A549 (cell line): Measurements from ENCODE around the gene IQCE. TPM values are rescaled to one million over a fixed set of nuclear protein-coding genes. Genes with fewer than 3 reads are reported as not detected.

Experiments used
- ATAC-seq, 2 experiments: fragments of 200-7000 bp in 1 of 2; fragments of >200 bp in 1 of 2; cut with Nextera tagmentation in 1 of 2; cut with Tn5 transposase in 1 of 2; 3 replicates each; pipeline versions ENCODE4 v1.8.0 to v1.9.1; 2018 to 2020; ENCODE audit warnings: mild to moderate bottlenecking in 1 of 2, moderate library complexity in 1 of 2
- CTCF ChIA-PET: fragments of 300-600 bp; sonication (Branson Sonifier 250); formaldehyde crosslinking; extraction: SDS; loops from one replicate; lab custom pipeline; 2021; ENCODE audit warnings: antibody characterized with exemption, inconsistent platforms; lab: Yijun Ruan, JAX
- POLR2A ChIA-PET: fragments of 350-600 bp; formaldehyde crosslinking; extraction: SDS; loops from one replicate; lab custom pipeline; 2021; ENCODE audit warnings: antibody characterized with exemption, inconsistent platforms; lab: Yijun Ruan, JAX
- DNase-seq, 2 experiments: peaks; one replicate each; pipeline versions ENCODE4 v3.0.0 to v3.0.0-alpha.2; 2011 to 2016; ENCODE audit warnings: low read depth in 1 of 2, low spot score in 1 of 2
- FAIRE-seq: peaks from 2 replicates; lab custom pipeline; 2011; peaks lifted over from hg19 to GRCh38; lab: Jason Lieb, UNC
- H3K27ac ChIP-seq, 2 experiments: fragments of >200 bp; sonication (Bioruptor Twin); formaldehyde crosslinking; 3 replicates each; pipeline ENCODE4 v1.5.1; 2016 to 2017
- H3K4me1 ChIP-seq: fragments of >200 bp; sonication (Bioruptor Twin); formaldehyde crosslinking; 3 replicates; pipeline ENCODE4 v1.6.1; 2016
- H3K4me2 ChIP-seq: fragments of >200 bp; sonication (Bioruptor Twin); formaldehyde crosslinking; 3 replicates; pipeline ENCODE4 v1.6.1; 2016
- H3K4me3 ChIP-seq: fragments of >200 bp; sonication (Bioruptor Twin); formaldehyde crosslinking; 3 replicates; pipeline ENCODE4 v1.5.1; 2016
- H3K9me3 ChIP-seq: fragments of >200 bp; sonication (Bioruptor Twin); formaldehyde crosslinking; 3 replicates; pipeline ENCODE4 v1.6.1; 2016
- ATOH8 ChIP-seq: fragments of 250-450 bp; sonication (Bioruptor Pico); IDR thresholded peaks from 2 replicates; pipeline ENCODE4 v1.5.0; 2020; ENCODE audit warnings: low read depth, mild to moderate bottlenecking, moderate library complexity
- BHLHE40 ChIP-seq: IDR thresholded peaks from 2 replicates; pipeline ENCODE4 v1.6.1; 2012; ENCODE audit warnings: low read depth, low read length, inconsistent platforms
- CBX2 ChIP-seq: fragments of 200-600 bp; sonication (generic); IDR thresholded peaks from 2 replicates; pipeline ENCODE4 v1.6.1; 2016; ENCODE audit warnings: low read depth, mild to moderate bottlenecking, borderline replicate concordance
- CHD4 ChIP-seq: fragments of 200-600 bp; sonication (generic); IDR thresholded peaks from 2 replicates; pipeline ENCODE4 v1.6.1; 2016; ENCODE audit warnings: antibody characterized with exemption, mild to moderate bottlenecking, borderline replicate concordance
- FOSL2 ChIP-seq, 2 experiments: fragments of 450-650 bp in 1 of 2; fragments of >200 bp in 1 of 2; sonication (Bioruptor Twin) in 1 of 2; formaldehyde crosslinking; IDR thresholded peaks; 2 replicates each; pipeline versions ENCODE4 v1.5.0 to v1.6.1; 2016 to 2020; ENCODE audit warnings: mild to moderate bottlenecking in 1 of 2, moderate library complexity in 1 of 2
- FOXS1 ChIP-seq: fragments of 250-450 bp; sonication (Bioruptor Pico); IDR thresholded peaks from 2 replicates; pipeline ENCODE4 v1.5.0; 2020; ENCODE audit warnings: mild to moderate bottlenecking, moderate library complexity
- GATA3 ChIP-seq: IDR thresholded peaks from 2 replicates; pipeline ENCODE4 v1.6.1; 2012; ENCODE audit warnings: borderline replicate concordance
- HES2 ChIP-seq: fragments of >200 bp; sonication (Bioruptor Twin); formaldehyde crosslinking; IDR thresholded peaks from 2 replicates; pipeline ENCODE4 v1.6.1; 2016
- HMGXB4 ChIP-seq: fragments of 250-450 bp; sonication (Bioruptor Pico); IDR thresholded peaks from 2 replicates; pipeline ENCODE4 v1.5.0; 2021; ENCODE audit warnings: mild to moderate bottlenecking, moderate library complexity, borderline replicate concordance
- HOXB13 ChIP-seq: fragments of 250-450 bp; sonication (Bioruptor Pico); IDR thresholded peaks from 2 replicates; pipeline ENCODE4 v1.5.0; 2020; ENCODE audit warnings: low read depth, mild to moderate bottlenecking, moderate library complexity
- MAZ ChIP-seq: fragments of 150-350 bp; IDR thresholded peaks from 2 replicates; pipeline ENCODE4 v1.6.1; 2014; ENCODE audit warnings: antibody characterized with exemption, low read depth, low read length, borderline replicate concordance
- MYC ChIP-seq: IDR thresholded peaks from 2 replicates; pipeline ENCODE4 v1.6.1; 2012; ENCODE audit warnings: mild to moderate bottlenecking, inconsistent platforms, low read length, improper control_type of control experiment, borderline replicate concordance
- NPAS2 ChIP-seq: fragments of 250-450 bp; sonication (Bioruptor Pico); IDR thresholded peaks from 2 replicates; pipeline ENCODE4 v1.8.0; 2022; ENCODE audit warnings: mild to moderate bottlenecking, moderate library complexity, borderline replicate concordance
- PHF8 ChIP-seq: fragments of 200-600 bp; sonication (generic); IDR thresholded peaks from 2 replicates; pipeline ENCODE4 v1.6.1; 2016; ENCODE audit warnings: low read depth, mild to moderate bottlenecking, antibody characterized with exemption, moderate library complexity, borderline replicate concordance
- POLR2A ChIP-seq: IDR thresholded peaks from 2 replicates; pipeline ENCODE4 v1.6.1; 2012; ENCODE audit warnings: mild to moderate bottlenecking, low read length
- RARB ChIP-seq: fragments of 250-450 bp; sonication (Bioruptor Pico); IDR thresholded peaks from 2 replicates; pipeline ENCODE4 v1.8.0; 2021; ENCODE audit warnings: mild to moderate bottlenecking, moderate library complexity
- RFX5 ChIP-seq: fragments of 450-650 bp; IDR thresholded peaks from 2 replicates; pipeline ENCODE4 v1.7.1; 2014; ENCODE audit warnings: antibody characterized with exemption, mild to moderate bottlenecking, moderate library complexity
- RNF2 ChIP-seq: fragments of 200-600 bp; sonication (generic); IDR thresholded peaks from 2 replicates; pipeline ENCODE4 v1.6.1; 2016; ENCODE audit warnings: low read depth, mild to moderate bottlenecking, antibody characterized with exemption, moderate library complexity, borderline replicate concordance
- SREBF2 ChIP-seq: fragments of 450-650 bp; IDR thresholded peaks from 2 replicates; pipeline ENCODE4 v1.6.1; 2014; ENCODE audit warnings: mild to moderate bottlenecking, moderate library complexity
- ZFP36 ChIP-seq: fragments of 450-650 bp; IDR thresholded peaks from 2 replicates; pipeline ENCODE4 v1.6.1; 2014; ENCODE audit warnings: borderline replicate concordance; ENCODE audit not compliant: partially characterized antibody
- WGBS: methylation state at CpG from one replicate; pipeline ENCODE4 v1.1.6; 2017; ENCODE audit errors: missing lambda C conversion rate; 5-methylcytosine and 5-hydroxymethylcytosine counted together
- polyA plus RNA-seq, 4 experiments: library from polyadenylated mRNA; depleted of rRNA in 3 of 4; stranded (reverse); fragments of >200 nt; fragmentation: RNase III in 1 of 4; extraction: RNeasy Plus Mini Kit Qiagen cat#74134 plus additional on column Dnase treatment in 1 of 4; gene quantifications; 2 replicates in 3 of 4; 3 replicates in 1 of 4; pipeline ENCODE4 v1.2.3, GENCODE V29; 2011 to 2017
- TF ChIP-seq, protein P1 (sequence below): fragments of 200-600 bp; sonication (generic); IDR thresholded peaks from 2 replicates; pipeline ENCODE4 v1.6.1; 2016; ENCODE audit warnings: antibody characterized with exemption, mild to moderate bottlenecking, moderate library complexity
- TF ChIP-seq, protein P2 (sequence below): IDR thresholded peaks from 2 replicates; pipeline ENCODE4 v1.6.1; 2012; ENCODE audit warnings: low read depth, borderline replicate concordance

Gene IQCE
- polyA plus RNA-seq, 2 of the 4 experiments (the other 2 are of a cell fraction): 10.6 to 13.0 TPM

- FAIRE-seq: no peak
- Histone ChIP-seq H3K27ac (no peak overlapping the region), H3K4me2 (no peak overlapping the region), H3K4me1 (peaks cover 13% of the 10 kb centered on the region), H3K9me3 (no peaks in the 10 kb centered on the region), H3K4me3 (no peak overlapping the region)
- TF ChIP-seq CBX2: no peak
- TF ChIP-seq, protein P1, sequence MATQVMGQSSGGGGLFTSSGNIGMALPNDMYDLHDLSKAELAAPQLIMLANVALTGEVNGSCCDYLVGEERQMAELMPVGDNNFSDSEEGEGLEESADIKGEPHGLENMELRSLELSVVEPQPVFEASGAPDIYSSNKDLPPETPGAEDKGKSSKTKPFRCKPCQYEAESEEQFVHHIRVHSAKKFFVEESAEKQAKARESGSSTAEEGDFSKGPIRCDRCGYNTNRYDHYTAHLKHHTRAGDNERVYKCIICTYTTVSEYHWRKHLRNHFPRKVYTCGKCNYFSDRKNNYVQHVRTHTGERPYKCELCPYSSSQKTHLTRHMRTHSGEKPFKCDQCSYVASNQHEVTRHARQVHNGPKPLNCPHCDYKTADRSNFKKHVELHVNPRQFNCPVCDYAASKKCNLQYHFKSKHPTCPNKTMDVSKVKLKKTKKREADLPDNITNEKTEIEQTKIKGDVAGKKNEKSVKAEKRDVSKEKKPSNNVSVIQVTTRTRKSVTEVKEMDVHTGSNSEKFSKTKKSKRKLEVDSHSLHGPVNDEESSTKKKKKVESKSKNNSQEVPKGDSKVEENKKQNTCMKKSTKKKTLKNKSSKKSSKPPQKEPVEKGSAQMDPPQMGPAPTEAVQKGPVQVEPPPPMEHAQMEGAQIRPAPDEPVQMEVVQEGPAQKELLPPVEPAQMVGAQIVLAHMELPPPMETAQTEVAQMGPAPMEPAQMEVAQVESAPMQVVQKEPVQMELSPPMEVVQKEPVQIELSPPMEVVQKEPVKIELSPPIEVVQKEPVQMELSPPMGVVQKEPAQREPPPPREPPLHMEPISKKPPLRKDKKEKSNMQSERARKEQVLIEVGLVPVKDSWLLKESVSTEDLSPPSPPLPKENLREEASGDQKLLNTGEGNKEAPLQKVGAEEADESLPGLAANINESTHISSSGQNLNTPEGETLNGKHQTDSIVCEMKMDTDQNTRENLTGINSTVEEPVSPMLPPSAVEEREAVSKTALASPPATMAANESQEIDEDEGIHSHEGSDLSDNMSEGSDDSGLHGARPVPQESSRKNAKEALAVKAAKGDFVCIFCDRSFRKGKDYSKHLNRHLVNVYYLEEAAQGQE: no peak
- DNase-seq: no peak
- POLR2A ChIA-PET: no interaction called here
- no peak for ATAC-seq
- CTCF ChIA-PET: interaction anchor here (0.7 to 2.4 kb wide), 11 partner anchors 8 to 128 kb away, joined by 3 to 11 read pairs (median 3); no protein-coding TSS in a partner anchor
- 92% methylated on average over 24 of the region's 24 CpGs for WGBS
Measured at GRCh38 chr7:2568521-2569223, 9.9 kb downstream of the IQCE start.

GRCh38 chr7:2569421-2569820 lies 10.6 kb downstream of the IQCE start:
- ATAC-seq (no peak), DNase-seq (no peak), FAIRE-seq (no peak)
- TF ChIP-seq MAZ (no peak), HOXB13 (CRISPR knock-in tag) (no peak), RARB (CRISPR knock-in tag) (no peak), BHLHE40 (no peak), CHD4 (no peak), GATA3 (no peak), FOXS1 (no peak), RFX5 (no peak), MYC (no peak), ZFP36 (no peak), SREBF2 (no peak), NPAS2 (CRISPR knock-in tag) (no peak), PHF8 (no peak), POLR2A (no peak), HES2 (no peak), RNF2 (no peak), ATOH8 (CRISPR knock-in tag) (no peak), FOSL2 (IDR thresholded peaks at IDR 0.05) (no peak), FOSL2 (CRISPR knock-in tag; IDR thresholded peaks at IDR 0.05) (no peak), HMGXB4 (CRISPR knock-in tag) (no peak)
- TF ChIP-seq, protein P2, sequence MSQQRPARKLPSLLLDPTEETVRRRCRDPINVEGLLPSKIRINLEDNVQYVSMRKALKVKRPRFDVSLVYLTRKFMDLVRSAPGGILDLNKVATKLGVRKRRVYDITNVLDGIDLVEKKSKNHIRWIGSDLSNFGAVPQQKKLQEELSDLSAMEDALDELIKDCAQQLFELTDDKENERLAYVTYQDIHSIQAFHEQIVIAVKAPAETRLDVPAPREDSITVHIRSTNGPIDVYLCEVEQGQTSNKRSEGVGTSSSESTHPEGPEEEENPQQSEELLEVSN: no peak
- ChIA-PET CTCF (interaction anchor here (1.0 kb wide), 1 partner anchor 101 kb away, joined by 3 read pairs; no protein-coding TSS in a partner anchor), POLR2A (no interaction called here)
- H3K4me2 ChIP-seq: no peak overlapping the region
- H3K4me3 ChIP-seq: no peak overlapping the region
- WGBS: 96% methylated on average over 14 of the region's 14 CpGs
- H3K9me3 ChIP-seq: no peaks in the 10 kb centered on the region
- no peak overlapping the region for H3K27ac ChIP-seq
- peaks cover 13% of the 10 kb centered on the region for H3K4me1 ChIP-seq
